ENCODE data around the gene GPR84. TPM values are rescaled to one million over a fixed set of nuclear protein-coding genes. Genes with fewer than 3 reads are reported as not detected.

The GPR84 gene
- total and polyA plus RNA-seq, 9 of the 15 experiments (the other 6 are each of a cell fraction or from before 2014, with no cell fraction given), result 0.07 to 0.18 (median 0.11) TPM; not detected in 5

DNA sequence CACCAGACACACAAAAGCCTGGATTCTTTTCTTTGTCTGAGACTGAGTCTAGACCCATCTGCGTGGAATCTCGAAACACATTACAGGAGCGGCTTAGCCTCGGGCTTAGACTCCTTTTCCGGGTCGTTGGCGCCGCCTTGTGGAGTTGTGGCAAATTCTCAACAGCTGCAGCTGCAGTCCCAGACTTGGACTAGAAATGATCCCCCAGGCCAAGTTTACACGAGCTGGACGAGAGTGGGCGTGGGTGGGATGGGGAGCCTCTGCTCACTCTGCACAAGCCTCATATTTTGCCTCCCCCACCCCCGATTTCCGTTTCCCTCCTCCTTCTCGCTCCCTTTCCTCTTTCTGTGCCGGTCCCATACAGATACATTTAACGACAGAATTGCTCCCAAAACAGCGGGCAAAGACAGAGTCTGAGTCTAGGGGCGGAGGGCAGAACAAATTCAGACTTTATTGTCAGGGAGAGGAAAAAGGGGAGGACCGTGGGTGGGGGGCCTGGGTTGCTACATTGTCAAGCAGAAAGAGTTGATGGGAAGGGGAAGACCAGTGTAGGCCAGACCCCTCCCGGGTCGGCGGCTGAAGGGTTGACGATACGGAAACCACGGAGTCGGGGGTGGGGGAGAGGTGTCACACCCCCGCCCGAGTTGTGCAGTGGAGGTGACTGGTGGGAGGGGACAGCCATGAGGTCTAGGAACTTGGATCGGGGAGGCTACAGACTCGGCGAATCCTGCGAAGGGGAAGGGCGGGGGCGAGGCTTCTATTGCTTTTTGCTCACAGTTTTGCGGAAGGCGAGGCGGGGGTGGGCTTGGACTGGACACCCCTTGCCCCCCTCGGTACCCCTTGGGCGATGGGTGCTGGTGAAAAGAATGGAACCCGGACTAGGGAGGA is 4.7 kb upstream of the GPR84 start (continued):
- TF ChIP-seq, protein P1, sequence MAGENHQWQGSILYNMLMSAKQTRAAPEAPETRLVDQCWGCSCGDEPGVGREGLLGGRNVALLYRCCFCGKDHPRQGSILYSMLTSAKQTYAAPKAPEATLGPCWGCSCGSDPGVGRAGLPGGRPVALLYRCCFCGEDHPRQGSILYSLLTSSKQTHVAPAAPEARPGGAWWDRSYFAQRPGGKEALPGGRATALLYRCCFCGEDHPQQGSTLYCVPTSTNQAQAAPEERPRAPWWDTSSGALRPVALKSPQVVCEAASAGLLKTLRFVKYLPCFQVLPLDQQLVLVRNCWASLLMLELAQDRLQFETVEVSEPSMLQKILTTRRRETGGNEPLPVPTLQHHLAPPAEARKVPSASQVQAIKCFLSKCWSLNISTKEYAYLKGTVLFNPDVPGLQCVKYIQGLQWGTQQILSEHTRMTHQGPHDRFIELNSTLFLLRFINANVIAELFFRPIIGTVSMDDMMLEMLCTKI (IDR thresholded peaks at IDR 0.05; ENCODE audit: partially characterized antibody), result no peak
- no peak; the same call in 1 of the 2 replicates for TF ChIP-seq ZNF175 (CRISPR knock-in tag; IDR thresholded peaks at IDR 0.05; ENCODE audit: low read depth)
- no peak for TF ChIP-seq PURB (CRISPR knock-in tag; IDR thresholded peaks at IDR 0.05; ENCODE audit: low read depth)
- TF ChIP-seq, protein P2, sequence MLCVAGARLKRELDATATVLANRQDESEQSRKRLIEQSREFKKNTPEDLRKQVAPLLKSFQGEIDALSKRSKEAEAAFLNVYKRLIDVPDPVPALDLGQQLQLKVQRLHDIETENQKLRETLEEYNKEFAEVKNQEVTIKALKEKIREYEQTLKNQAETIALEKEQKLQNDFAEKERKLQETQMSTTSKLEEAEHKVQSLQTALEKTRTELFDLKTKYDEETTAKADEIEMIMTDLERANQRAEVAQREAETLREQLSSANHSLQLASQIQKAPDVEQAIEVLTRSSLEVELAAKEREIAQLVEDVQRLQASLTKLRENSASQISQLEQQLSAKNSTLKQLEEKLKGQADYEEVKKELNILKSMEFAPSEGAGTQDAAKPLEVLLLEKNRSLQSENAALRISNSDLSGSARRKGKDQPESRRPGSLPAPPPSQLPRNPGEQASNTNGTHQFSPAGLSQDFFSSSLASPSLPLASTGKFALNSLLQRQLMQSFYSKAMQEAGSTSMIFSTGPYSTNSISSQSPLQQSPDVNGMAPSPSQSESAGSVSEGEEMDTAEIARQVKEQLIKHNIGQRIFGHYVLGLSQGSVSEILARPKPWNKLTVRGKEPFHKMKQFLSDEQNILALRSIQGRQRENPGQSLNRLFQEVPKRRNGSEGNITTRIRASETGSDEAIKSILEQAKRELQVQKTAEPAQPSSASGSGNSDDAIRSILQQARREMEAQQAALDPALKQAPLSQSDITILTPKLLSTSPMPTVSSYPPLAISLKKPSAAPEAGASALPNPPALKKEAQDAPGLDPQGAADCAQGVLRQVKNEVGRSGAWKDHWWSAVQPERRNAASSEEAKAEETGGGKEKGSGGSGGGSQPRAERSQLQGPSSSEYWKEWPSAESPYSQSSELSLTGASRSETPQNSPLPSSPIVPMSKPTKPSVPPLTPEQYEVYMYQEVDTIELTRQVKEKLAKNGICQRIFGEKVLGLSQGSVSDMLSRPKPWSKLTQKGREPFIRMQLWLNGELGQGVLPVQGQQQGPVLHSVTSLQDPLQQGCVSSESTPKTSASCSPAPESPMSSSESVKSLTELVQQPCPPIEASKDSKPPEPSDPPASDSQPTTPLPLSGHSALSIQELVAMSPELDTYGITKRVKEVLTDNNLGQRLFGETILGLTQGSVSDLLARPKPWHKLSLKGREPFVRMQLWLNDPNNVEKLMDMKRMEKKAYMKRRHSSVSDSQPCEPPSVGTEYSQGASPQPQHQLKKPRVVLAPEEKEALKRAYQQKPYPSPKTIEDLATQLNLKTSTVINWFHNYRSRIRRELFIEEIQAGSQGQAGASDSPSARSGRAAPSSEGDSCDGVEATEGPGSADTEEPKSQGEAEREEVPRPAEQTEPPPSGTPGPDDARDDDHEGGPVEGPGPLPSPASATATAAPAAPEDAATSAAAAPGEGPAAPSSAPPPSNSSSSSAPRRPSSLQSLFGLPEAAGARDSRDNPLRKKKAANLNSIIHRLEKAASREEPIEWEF (CRISPR knock-in tag; IDR thresholded peaks at IDR 0.05), result no peak
- TF ChIP-seq JUN (IDR thresholded peaks at IDR 0.05; ENCODE audit: borderline replicate concordance, low read depth, low read length), result 0 out of 2 replicates have a peak, but pooled peaks have one; percentile 5
- no peak for TF ChIP-seq JUN (CRISPR knock-in tag; IDR thresholded peaks at IDR 0.05; ENCODE audit: borderline replicate concordance)
- TF ChIP-seq, protein P3, sequence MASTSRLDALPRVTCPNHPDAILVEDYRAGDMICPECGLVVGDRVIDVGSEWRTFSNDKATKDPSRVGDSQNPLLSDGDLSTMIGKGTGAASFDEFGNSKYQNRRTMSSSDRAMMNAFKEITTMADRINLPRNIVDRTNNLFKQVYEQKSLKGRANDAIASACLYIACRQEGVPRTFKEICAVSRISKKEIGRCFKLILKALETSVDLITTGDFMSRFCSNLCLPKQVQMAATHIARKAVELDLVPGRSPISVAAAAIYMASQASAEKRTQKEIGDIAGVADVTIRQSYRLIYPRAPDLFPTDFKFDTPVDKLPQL (IDR thresholded peaks at IDR 0.05; ENCODE audit: extremely low read depth, insufficient read length), result no peak
- no peak for TF ChIP-seq SNIP1 (IDR thresholded peaks at IDR 0.05; ENCODE audit: low read depth)
- TF ChIP-seq, protein P4, sequence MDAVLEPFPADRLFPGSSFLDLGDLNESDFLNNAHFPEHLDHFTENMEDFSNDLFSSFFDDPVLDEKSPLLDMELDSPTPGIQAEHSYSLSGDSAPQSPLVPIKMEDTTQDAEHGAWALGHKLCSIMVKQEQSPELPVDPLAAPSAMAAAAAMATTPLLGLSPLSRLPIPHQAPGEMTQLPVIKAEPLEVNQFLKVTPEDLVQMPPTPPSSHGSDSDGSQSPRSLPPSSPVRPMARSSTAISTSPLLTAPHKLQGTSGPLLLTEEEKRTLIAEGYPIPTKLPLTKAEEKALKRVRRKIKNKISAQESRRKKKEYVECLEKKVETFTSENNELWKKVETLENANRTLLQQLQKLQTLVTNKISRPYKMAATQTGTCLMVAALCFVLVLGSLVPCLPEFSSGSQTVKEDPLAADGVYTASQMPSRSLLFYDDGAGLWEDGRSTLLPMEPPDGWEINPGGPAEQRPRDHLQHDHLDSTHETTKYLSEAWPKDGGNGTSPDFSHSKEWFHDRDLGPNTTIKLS (IDR thresholded peaks at IDR 0.05; ENCODE audit: borderline replicate concordance, low read depth), result 0 out of 2 replicates have a peak, but pooled peaks have one; percentile 27
- no peak for TF ChIP-seq NCOA2 (IDR thresholded peaks at IDR 0.05; ENCODE audit: partially characterized antibody in 2 of 2)
- no peak for TF ChIP-seq HSF4 (CRISPR knock-in tag; IDR thresholded peaks at IDR 0.05; ENCODE audit: borderline replicate concordance)
- TF ChIP-seq ATF7 (IDR thresholded peaks at IDR 0.05), result peak; percentile 96
- TF ChIP-seq NRF1 (conservative IDR thresholded peaks at IDR 0.05 in 1 of 2, IDR thresholded peaks at IDR 0.05 in 1 of 2), result 0 out of 4 replicates have a peak, but pooled peaks of 1 of the 2 experiments have one; percentile 13
- no peak for TF ChIP-seq PYGO2 (tag; IDR thresholded peaks at IDR 0.05)
- TF ChIP-seq KDM4B (IDR thresholded peaks at IDR 0.05; ENCODE audit: borderline replicate concordance in 2 of 2, low read depth in 1 of 2), result no peak
- TF ChIP-seq FOXJ3 (CRISPR knock-in tag; IDR thresholded peaks at IDR 0.05), result no peak

Measured in K562 (cell line).